ENCODE data around the gene KCNK10.

KCNK10 gene

DNA sequence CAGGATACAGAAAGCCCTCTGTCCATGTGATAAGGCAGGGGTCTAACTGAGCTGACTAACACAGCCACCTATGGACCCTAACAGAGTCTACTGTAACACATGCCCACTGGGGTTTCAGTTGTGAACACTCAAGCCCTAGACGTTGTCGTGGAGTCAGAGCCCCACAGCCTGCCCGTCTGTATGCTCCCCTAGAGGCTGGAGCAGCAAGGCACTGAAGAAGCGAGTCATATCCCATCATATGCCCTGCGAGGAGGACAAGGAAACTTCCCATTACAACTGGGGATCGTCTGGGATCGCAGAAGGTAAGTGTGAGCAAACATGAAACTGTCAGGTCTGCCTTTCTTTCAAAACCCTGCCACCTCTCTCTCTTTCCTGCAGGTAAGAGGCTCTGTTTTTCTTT is 180.1 kb downstream of the KCNK10 start:
- H3K27ac Mint-ChIP-seq, result no peak overlapping the region
- DNase-seq, result no peak
- H3K9me3 Mint-ChIP-seq, result no peaks in the 10 kb centered on the region
- H3K27me3 Mint-ChIP-seq (ENCODE audit: low read depth, poor library complexity), result peaks cover 20% of the 10 kb centered on the region
- H3K4me1 Mint-ChIP-seq, result no peaks in the 10 kb centered on the region
- TF ChIP-seq, protein P1, sequence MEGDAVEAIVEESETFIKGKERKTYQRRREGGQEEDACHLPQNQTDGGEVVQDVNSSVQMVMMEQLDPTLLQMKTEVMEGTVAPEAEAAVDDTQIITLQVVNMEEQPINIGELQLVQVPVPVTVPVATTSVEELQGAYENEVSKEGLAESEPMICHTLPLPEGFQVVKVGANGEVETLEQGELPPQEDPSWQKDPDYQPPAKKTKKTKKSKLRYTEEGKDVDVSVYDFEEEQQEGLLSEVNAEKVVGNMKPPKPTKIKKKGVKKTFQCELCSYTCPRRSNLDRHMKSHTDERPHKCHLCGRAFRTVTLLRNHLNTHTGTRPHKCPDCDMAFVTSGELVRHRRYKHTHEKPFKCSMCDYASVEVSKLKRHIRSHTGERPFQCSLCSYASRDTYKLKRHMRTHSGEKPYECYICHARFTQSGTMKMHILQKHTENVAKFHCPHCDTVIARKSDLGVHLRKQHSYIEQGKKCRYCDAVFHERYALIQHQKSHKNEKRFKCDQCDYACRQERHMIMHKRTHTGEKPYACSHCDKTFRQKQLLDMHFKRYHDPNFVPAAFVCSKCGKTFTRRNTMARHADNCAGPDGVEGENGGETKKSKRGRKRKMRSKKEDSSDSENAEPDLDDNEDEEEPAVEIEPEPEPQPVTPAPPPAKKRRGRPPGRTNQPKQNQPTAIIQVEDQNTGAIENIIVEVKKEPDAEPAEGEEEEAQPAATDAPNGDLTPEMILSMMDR (IDR thresholded peaks at IDR 0.05), result no peak
- no peaks in the 10 kb centered on the region for H3K36me3 Mint-ChIP-seq (ENCODE audit: low read depth)
- no peak overlapping the region for H3K4me3 Mint-ChIP-seq

DNA sequence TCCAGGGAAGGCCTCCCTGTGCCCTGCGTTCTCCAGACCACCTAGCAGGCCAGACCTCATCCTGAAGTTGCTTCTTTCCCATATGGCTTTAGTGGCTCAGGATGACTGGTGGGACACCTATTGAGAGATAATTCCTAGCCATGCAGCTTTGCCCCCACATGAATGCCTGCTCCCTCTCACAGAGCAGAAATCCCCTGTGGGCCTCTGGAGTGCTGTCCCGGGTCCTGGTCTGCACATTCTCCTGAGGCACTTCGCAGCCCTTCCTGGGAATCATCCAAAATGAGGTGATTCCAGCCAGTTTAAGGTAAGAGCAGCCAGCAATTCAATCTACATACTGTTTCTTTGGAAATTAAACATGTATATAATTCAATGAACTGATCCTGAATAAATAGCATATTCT is 182.2 kb downstream of the KCNK10 start:
- Mint-ChIP-seq H3K4me1 (no peaks in the 10 kb centered on the region), H3K36me3 (ENCODE audit: low read depth) (no peaks in the 10 kb centered on the region)

DNA sequence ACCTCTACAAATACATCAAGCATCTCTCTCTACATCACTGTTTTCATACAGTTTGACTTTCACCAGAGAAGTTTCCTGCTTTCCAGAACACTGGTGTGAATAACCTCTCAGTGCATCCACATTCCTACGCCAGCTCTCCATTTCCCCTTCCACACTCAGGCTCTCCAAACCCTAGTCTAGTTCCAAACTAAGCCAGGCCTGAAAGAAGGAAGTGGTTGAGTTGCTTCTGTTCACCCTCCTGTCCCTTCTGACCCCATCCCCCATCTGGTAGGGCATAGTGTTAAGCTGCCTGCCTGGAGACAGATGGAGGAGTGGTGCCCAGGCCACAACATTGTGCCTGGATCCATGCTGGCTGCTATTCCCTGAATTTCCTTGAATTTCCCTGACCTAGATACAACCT is 185.7 kb downstream of the KCNK10 start:
- no peak for DNase-seq
- Mint-ChIP-seq H3K27me3 (ENCODE audit: low read depth, poor library complexity) (peaks cover 28% of the 10 kb centered on the region), H3K9me3 (no peaks in the 10 kb centered on the region), H3K27ac (no peak overlapping the region), H3K4me3 (no peak overlapping the region), H3K4me1 (no peaks in the 10 kb centered on the region), H3K36me3 (ENCODE audit: low read depth) (no peaks in the 10 kb centered on the region)
- TF ChIP-seq, protein P1 (IDR thresholded peaks at IDR 0.05), result no peak

More for the DNA sequence above, 182.2 kb downstream of the KCNK10 start:
- H3K9me3 Mint-ChIP-seq, result no peaks in the 10 kb centered on the region
- H3K27ac Mint-ChIP-seq, result no peak overlapping the region
- TF ChIP-seq, protein P1 (IDR thresholded peaks at IDR 0.05), result no peak
- H3K4me3 Mint-ChIP-seq, result no peak overlapping the region
- no peak for DNase-seq
- peaks cover 26% of the 10 kb centered on the region for H3K27me3 Mint-ChIP-seq (ENCODE audit: low read depth, poor library complexity)

Data from nephron progenitor cell (in vitro differentiated cells).